ENCODE data around the gene PPP1R3F.

GRCh38 chrX:49262603-49263002, 7.0 kb upstream of the PPP1R3F start:
- TF ChIP-seq RAD21 (conservative IDR thresholded peaks at IDR 0.05) = no peak
- TF ChIP-seq CTCF (IDR thresholded peaks at IDR 0.05; ENCODE audit: poor library complexity, severe bottlenecking) = no peak
- no peak for TF ChIP-seq POLR2AphosphoS5 (IDR thresholded peaks at IDR 0.05)
- TF ChIP-seq REST (IDR thresholded peaks at IDR 0.05; ENCODE audit: borderline replicate concordance) = no peak

All from neural cell (in vitro differentiated cells).